ENCODE results near the gene COL7A1. TPM values are rescaled to one million over a fixed set of nuclear protein-coding genes. Genes with fewer than 3 reads are reported as not detected.

COL7A1 gene
- total RNA-seq, 2 donors from 2014 or later, result 0.73 to 0.94 TPM

DNA sequence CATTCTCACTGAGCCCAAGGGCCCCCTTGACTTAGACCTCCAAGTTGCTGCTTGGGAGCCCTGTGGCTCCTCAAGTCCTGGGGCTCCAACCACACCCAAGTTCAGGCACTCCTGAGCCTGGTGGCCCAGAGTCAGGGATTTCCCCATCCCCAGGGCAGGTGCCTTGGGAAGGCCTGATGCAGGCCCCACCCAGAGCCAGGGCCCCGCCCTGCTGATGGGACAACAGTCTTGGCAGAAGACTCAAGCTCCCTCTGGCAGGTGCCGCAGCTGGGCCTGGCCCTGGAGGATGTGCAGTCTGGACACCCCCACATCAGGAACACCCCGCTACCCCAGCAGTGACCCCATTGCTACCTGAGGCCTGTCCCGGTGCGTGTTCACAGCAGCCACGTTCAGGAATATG is 73.5 kb downstream of the COL7A1 start:
- H3K4me3 Mint-ChIP-seq, result no peak overlapping the region
- H3K4me1 Mint-ChIP-seq, result peaks cover 30% of the 10 kb centered on the region
- no peaks in the 10 kb centered on the region for H3K36me3 Mint-ChIP-seq (ENCODE audit: low read depth)
- no peak for DNase-seq
- ATAC-seq, result no peak
- H3K9me3 ChIP-seq (ENCODE audit: control insufficient read depth, low read length, poor library complexity, severe bottlenecking), result no peaks in the 10 kb centered on the region
- H3K27me3 Mint-ChIP-seq, result no peaks in the 10 kb centered on the region
- no peak overlapping the region for H3K27ac Mint-ChIP-seq

DNA sequence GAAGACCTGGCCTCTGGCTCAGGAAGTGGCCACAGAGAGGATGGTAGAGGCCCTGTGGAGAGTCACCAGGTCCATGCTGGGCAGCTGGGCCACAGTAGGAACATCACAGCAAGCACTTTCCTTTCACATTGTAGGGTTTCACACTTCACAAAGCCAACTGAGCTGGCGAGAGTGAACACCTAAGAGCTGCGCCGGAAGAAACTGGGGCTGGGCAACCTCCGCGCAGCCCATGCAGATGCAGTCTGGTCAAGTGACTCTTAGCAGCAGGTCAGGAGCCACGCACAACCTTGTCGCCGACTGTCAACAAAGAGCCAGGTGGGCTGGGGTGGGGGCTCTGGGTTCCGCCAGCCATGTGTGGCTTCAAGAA is 75.9 kb downstream of the COL7A1 start:
- no peaks in the 10 kb centered on the region for H3K27me3 Mint-ChIP-seq
- no peak for DNase-seq
- H3K27ac Mint-ChIP-seq, result peak overlapping the region; percentile 32
- H3K4me1 Mint-ChIP-seq, result peaks cover 44% of the 10 kb centered on the region
- no peak for ATAC-seq
- H3K9me3 ChIP-seq (ENCODE audit: control insufficient read depth, low read length, poor library complexity, severe bottlenecking), result no peaks in the 10 kb centered on the region
- H3K36me3 Mint-ChIP-seq (ENCODE audit: low read depth), result no peaks in the 10 kb centered on the region
- H3K4me3 Mint-ChIP-seq, result no peak overlapping the region

DNA sequence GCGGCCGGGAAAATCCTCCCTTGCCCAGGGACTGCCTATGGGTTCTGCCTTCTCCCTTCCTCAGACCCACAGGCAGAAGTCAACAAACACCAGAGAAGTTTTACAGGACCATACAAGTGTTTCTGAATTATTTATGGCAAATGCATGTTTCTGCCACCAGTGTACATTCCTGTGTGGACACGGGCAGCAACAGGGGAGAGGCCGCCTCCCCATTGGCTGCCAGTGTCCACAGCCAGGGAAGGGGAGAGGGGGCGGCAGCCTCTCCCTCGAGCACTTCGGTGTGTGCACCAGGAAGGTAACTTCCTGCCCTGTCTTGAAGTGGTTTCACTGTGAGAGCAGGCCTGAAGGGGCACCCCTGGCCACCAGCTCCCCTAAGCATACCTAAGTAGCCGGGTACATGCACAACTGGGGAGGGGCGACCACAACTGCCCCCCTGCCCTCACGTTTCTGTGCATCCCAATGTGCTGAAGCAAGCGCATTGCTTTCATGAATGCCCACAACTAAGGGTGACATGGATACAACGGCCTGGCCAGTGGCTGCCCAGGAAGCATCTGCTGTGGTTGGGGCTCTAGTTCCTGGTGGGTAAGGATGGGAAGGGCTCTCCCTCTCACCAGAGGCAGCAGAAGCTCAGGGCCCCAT is 76.4 kb downstream of the COL7A1 start:
- peak; percentile 59 for ATAC-seq

DNA sequence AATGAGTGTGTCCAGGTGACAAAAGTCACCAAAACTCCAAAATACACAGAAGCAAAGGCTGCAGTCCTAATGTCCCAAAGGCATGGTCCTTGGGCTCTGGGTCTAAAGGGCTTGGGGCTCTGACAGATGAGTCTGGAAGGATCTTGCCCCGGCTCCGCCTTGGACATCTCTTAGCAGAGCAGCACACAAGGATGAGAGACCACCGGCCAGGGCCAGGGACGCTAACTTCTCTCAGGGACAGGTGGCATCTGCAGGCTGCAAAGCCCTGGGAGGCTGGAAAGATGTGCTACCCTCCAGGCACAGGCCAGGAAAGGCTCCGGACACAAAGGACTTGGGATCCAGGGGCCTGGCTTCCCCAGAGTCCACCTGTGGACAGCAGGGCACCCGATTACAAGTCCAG is 77.1 kb downstream of the COL7A1 start:
- Mint-ChIP-seq H3K36me3 (ENCODE audit: low read depth) (no peaks in the 10 kb centered on the region), H3K27ac (peak overlapping the region; percentile 66), H3K4me1 (peaks cover 50% of the 10 kb centered on the region), H3K27me3 (no peaks in the 10 kb centered on the region), H3K4me3 (no peak overlapping the region)
- no peak for DNase-seq
- ATAC-seq, result no peak
- H3K9me3 ChIP-seq (ENCODE audit: control insufficient read depth, low read length, poor library complexity, severe bottlenecking), result no peaks in the 10 kb centered on the region

More for the DNA sequence above, 76.4 kb downstream of the COL7A1 start:
- H3K27me3 Mint-ChIP-seq, result no peaks in the 10 kb centered on the region
- H3K4me3 Mint-ChIP-seq, result no peak overlapping the region
- H3K36me3 Mint-ChIP-seq (ENCODE audit: low read depth), result no peaks in the 10 kb centered on the region
- peaks cover 49% of the 10 kb centered on the region for H3K4me1 Mint-ChIP-seq
- no peak for DNase-seq
- peak overlapping the region; percentile 66 for H3K27ac Mint-ChIP-seq
- H3K9me3 ChIP-seq (ENCODE audit: control insufficient read depth, low read length, poor library complexity, severe bottlenecking), result no peaks in the 10 kb centered on the region

DNA sequence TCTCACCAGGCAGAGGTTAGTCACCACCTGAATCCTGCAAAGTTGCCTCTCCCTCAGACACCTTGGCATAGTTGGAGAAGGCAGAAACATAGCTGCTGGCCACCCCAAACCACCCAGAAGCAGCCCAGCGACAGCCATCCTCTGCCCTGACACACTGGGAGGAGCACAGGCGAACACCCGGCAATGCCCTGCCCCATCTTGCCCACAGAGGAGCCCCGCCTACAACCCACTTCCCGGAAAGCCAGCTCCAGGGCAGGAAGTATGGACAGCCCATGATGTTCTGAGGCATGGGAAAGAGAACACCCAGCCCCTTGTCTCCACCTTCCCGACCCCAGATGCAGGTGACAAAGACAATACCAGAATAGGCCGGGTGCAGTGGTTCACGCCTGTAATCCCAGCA is 78.6 kb downstream of the COL7A1 start:
- Mint-ChIP-seq H3K27ac (peak overlapping the region; percentile 29), H3K27me3 (no peaks in the 10 kb centered on the region), H3K4me3 (peak overlapping the region; percentile 50), H3K4me1 (peaks cover 57% of the 10 kb centered on the region), H3K36me3 (ENCODE audit: low read depth) (no peaks in the 10 kb centered on the region)
- peak; percentile 35 for ATAC-seq
- DNase-seq, result no peak
- H3K9me3 ChIP-seq (ENCODE audit: control insufficient read depth, low read length, poor library complexity, severe bottlenecking), result no peaks in the 10 kb centered on the region

DNA sequence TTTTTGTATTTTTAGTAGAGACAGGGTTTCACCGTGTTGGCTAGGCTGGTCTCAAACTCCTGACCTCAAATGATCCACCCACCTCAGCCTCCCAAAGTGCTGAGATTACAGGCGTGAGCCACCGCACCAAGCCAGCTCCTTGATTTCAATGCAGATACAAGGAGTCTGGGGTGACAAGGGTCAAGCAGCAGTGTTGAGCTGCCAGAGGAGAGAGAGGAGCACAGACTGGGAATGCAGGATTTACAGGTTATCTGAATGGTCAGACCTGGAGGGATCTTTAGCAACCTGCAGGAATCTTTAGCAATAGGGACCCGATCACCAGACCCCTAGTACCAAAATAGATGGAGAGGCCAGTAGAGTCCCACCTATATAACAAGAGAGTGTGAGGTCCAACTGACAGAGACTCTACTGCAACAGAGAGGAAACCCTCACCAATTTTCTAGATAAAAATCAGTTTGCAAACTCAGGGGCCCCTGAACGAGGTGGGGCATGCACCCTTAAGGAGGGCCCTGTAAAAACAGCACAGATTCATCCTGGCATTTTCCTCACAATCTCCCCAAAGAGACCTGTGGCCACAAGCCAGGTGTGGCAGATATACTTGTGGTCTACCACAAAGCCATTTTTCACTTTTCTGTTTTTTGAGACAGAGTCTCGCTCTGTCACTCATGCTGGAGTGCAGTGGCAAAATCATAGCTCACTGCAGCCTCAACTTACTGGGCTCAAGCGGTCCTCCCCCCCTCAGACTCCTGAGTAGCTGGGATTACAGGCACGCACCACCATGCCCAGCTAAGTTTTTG is 80.5 kb downstream of the COL7A1 start:
- Mint-ChIP-seq H3K27me3 (no peaks in the 10 kb centered on the region), H3K4me1 (peaks cover 59% of the 10 kb centered on the region), H3K36me3 (ENCODE audit: low read depth) (no peaks in the 10 kb centered on the region), H3K27ac (peak overlapping the region; percentile 19), H3K4me3 (peak overlapping the region; percentile 76)
- no peaks in the 10 kb centered on the region for H3K9me3 ChIP-seq (ENCODE audit: control insufficient read depth, low read length, poor library complexity, severe bottlenecking)
- peak; percentile 77 for ATAC-seq
- DNase-seq, result no peak

Other genes starting within 250 kb of the COL7A1 start
- gene FBXW12, start 223.1 kb downstream of the COL7A1 start, total RNA-seq, result not detected
- gene PLXNB1, start 165.2 kb downstream of the COL7A1 start, total RNA-seq, result 1 to 10 TPM; 2.4 to 4.1 TPM
- 1 to 10 TPM; 4.1 TPM for gene CCDC51, start 155.2 kb downstream of the COL7A1 start, total RNA-seq
- 100 to 1,000 TPM; 226 to 233 TPM for gene TMA7, start 155.1 kb downstream of the COL7A1 start, total RNA-seq
- 1 to 10 TPM; 7.6 to 9.3 TPM for gene ATRIP, start 148.6 kb downstream of the COL7A1 start, total RNA-seq
- gene SHISA5, start 91.2 kb downstream of the COL7A1 start, total RNA-seq, result 100 to 1,000 TPM; 148 to 188 TPM
- gene PFKFB4, start 38.5 kb downstream of the COL7A1 start, total RNA-seq, result 1 to 10 TPM; 1.6 to 3.3 TPM
- not detected for gene UCN2, start 31.5 kb downstream of the COL7A1 start, total RNA-seq
- gene UQCRC1, start 14.3 kb upstream of the COL7A1 start, total RNA-seq, result 10 to 100 TPM; 86.1 to 92.1 TPM
- under 1 TPM in 1 of 2 donors, not detected in 1; 0.55 TPM for gene TMEM89, start 26.4 kb upstream of the COL7A1 start, total RNA-seq
- 10 to 100 TPM; 16.4 to 22.1 TPM for gene SLC26A6, start 40.1 kb upstream of the COL7A1 start, total RNA-seq
- 1 to 10 TPM; 6.0 to 6.9 TPM for gene CELSR3, start 67.6 kb upstream of the COL7A1 start, total RNA-seq
- gene NCKIPSD, start 90.6 kb upstream of the COL7A1 start, total RNA-seq, result 10 to 100 TPM; 14.6 to 17.2 TPM
- 100 to 1,000 TPM in 1 of 2 donors, 10 to 100 TPM in 1; 93.7 to 116 TPM for gene IP6K2, start 121.9 kb upstream of the COL7A1 start, total RNA-seq

Data from T-helper 17 cell (primary cell).